GM12878 (cell line): ENCODE results near the gene EDN2. TPM values are rescaled to one million over a fixed set of nuclear protein-coding genes. Genes with fewer than 3 reads are reported as not detected.

Experiments used
- ATAC-seq: fragments of 200-7000 bp; cut with Tn5 transposase; 3 replicates; pipeline ENCODE4 v1.9.1; 2020; ENCODE audit warnings: mild to moderate bottlenecking, moderate library complexity
- BruUV-seq: library from RNA; stranded (reverse); fragments of 400-500 nt; replicated peaks from 2 replicates; lab custom pipeline; 2021; lab: Mats Ljungman, UMichigan
- CTCF ChIA-PET: fragments of 300-600 bp; sonication (Branson Sonifier 250); formaldehyde crosslinking; extraction: SDS; loops from one replicate; lab custom pipeline; 2021; ENCODE audit warnings: inconsistent platforms; lab: Yijun Ruan, JAX
- POLR2A ChIA-PET: fragments of 350-600 bp; formaldehyde crosslinking; extraction: SDS; loops from one replicate; lab custom pipeline; 2021; ENCODE audit warnings: inconsistent platforms; lab: Charles Lee
- RAD21 ChIA-PET: fragments of 300-600 bp; sonication (Branson Sonifier 250); formaldehyde crosslinking; loops from one replicate; lab custom pipeline; 2023; ENCODE audit warnings: antibody characterized with exemption; ENCODE audit not compliant: unreplicated experiment; lab: Charles Lee
- SMC1A ChIA-PET: fragments of 300-600 bp; sonication (Branson Sonifier 250); formaldehyde crosslinking; loops from one replicate; lab custom pipeline; 2023; ENCODE audit not compliant: unreplicated experiment, uncharacterized antibody; lab: Charles Lee
- DNase-seq: peaks from one replicate; pipeline ENCODE4 v3.0.0-alpha.2; 2011; ENCODE audit warnings: low read depth, low spot score
- FAIRE-seq: peaks from 3 replicates; lab custom pipeline; 2011; peaks lifted over from hg19 to GRCh38; lab: Jason Lieb, UNC
- H2AFZ ChIP-seq: 2 replicates; pipeline ENCODE4 v1.6.0; 2011; ENCODE audit warnings: low read depth, low read length, control low read depth; ENCODE audit not compliant: control insufficient read depth
- H3K27ac ChIP-seq: 2 replicates; pipeline ENCODE4 v1.5.1; 2011; ENCODE audit warnings: control low read depth; ENCODE audit not compliant: control insufficient read depth, insufficient read depth
- H3K27me3 ChIP-seq, 2 experiments: replicated peaks in 1 of 2; 2 replicates each; pipeline versions ENCODE4 v1.6.0 to v1.6.1; 2011; ENCODE audit warnings: low read length in 1 of 2; ENCODE audit not compliant: control insufficient read depth in 2 of 2, insufficient read depth in 2 of 2
- H3K36me3 ChIP-seq, 2 experiments: 2 replicates each; pipeline ENCODE4 v1.5.1; 2011; ENCODE audit warnings: low read length in 1 of 2; ENCODE audit not compliant: control insufficient read depth in 2 of 2, insufficient read depth in 2 of 2
- H3K4me1 ChIP-seq: 2 replicates; pipeline ENCODE4 v1.6.1; 2011; ENCODE audit warnings: mild to moderate bottlenecking, low read length, moderate library complexity, mixed read lengths; ENCODE audit not compliant: control insufficient read depth, insufficient read depth
- H3K4me2 ChIP-seq: 2 replicates; pipeline ENCODE4 v1.6.0; 2011; ENCODE audit warnings: control low read depth; ENCODE audit not compliant: control insufficient read depth, insufficient read depth
- H3K4me3 ChIP-seq: fragments of 200-600 bp; sonication (generic); 2 replicates; pipeline ENCODE4 v1.5.1; 2016
- H3K79me2 ChIP-seq: 2 replicates; pipeline ENCODE4 v1.6.0; 2011; ENCODE audit warnings: low read length; ENCODE audit not compliant: control insufficient read depth, insufficient read depth
- H3K9ac ChIP-seq: 2 replicates; pipeline ENCODE4 v1.8.0; 2011; ENCODE audit warnings: low read length, control low read depth, mixed read lengths; ENCODE audit not compliant: control insufficient read depth, insufficient read depth
- H3K9me3 ChIP-seq: replicated peaks from 3 replicates; pipeline ENCODE4 v1.5.1; 2011; ENCODE audit warnings: mild to moderate bottlenecking, low read length; ENCODE audit not compliant: control insufficient read depth, insufficient read depth
- H4K20me1 ChIP-seq: 2 replicates; pipeline ENCODE4 v1.6.0; 2011; ENCODE audit not compliant: control insufficient read depth, insufficient read depth
- CHD2 ChIP-seq: IDR thresholded peaks from 2 replicates; pipeline ENCODE4 v1.6.1; 2011; ENCODE audit warnings: low read depth, low read length, improper control_type of control experiment, borderline replicate concordance
- ESRRA ChIP-seq: IDR thresholded peaks from 2 replicates; pipeline ENCODE4 v1.6.1; 2012; ENCODE audit warnings: mild to moderate bottlenecking, low read length, improper control_type of control experiment
- FOXK2 ChIP-seq: fragments of 450-650 bp; IDR thresholded peaks from 2 replicates; pipeline ENCODE4 v1.6.1; 2017; ENCODE audit warnings: mild to moderate bottlenecking, moderate library complexity
- HDGF ChIP-seq: fragments of 450-650 bp; IDR thresholded peaks from 2 replicates; pipeline ENCODE4 v1.6.1; 2016; ENCODE audit warnings: antibody characterized with exemption
- MEF2B ChIP-seq: fragments of 450-650 bp; IDR thresholded peaks from 2 replicates; pipeline ENCODE4 v1.6.1; 2018; ENCODE audit warnings: mild to moderate bottlenecking, moderate library complexity; ENCODE audit not compliant: partially characterized antibody, poor library complexity, severe bottlenecking
- MTA2 ChIP-seq: fragments of 450-650 bp; IDR thresholded peaks from 2 replicates; pipeline ENCODE4 v1.6.1; 2016; ENCODE audit warnings: low read depth, mild to moderate bottlenecking, moderate library complexity
- NKRF ChIP-seq: fragments of 450-650 bp; conservative IDR thresholded peaks from 2 replicates; pipeline ENCODE4 v1.6.1; 2017; ENCODE audit warnings: mild to moderate bottlenecking, moderate library complexity
- NRF1 ChIP-seq: conservative IDR thresholded peaks from 2 replicates; pipeline ENCODE4 v1.6.1; 2011; ENCODE audit warnings: mild to moderate bottlenecking, low read depth, low read length, improper control_type of control experiment
- POLR2A ChIP-seq: IDR thresholded peaks from 2 replicates; pipeline ENCODE4 v1.6.1; 2011; ENCODE audit warnings: low read depth, mild to moderate bottlenecking, low read length
- RAD51 ChIP-seq: fragments of 450-650 bp; IDR thresholded peaks from 2 replicates; pipeline ENCODE4 v1.6.1; 2016; ENCODE audit warnings: moderate library complexity, mild to moderate bottlenecking, inconsistent platforms
- STAT1 ChIP-seq: fragments of 450-650 bp; conservative IDR thresholded peaks from 2 replicates; pipeline ENCODE4 v1.6.1; 2014; ENCODE audit warnings: antibody characterized with exemption, mild to moderate bottlenecking
- SUPT20H ChIP-seq: IDR thresholded peaks from 2 replicates; pipeline ENCODE4 v1.6.1; 2011; ENCODE audit warnings: low read depth, mild to moderate bottlenecking, low read length, moderate library complexity, borderline replicate concordance; ENCODE audit not compliant: control insufficient read depth
- ZZZ3 ChIP-seq: IDR thresholded peaks from 2 replicates; pipeline ENCODE4 v1.6.1; 2011; ENCODE audit warnings: low read depth; ENCODE audit not compliant: control insufficient read depth, insufficient read length
- WGBS: methylation state at CpG from one replicate; pipeline ENCODE4 v1.1.6; 2016; ENCODE audit warnings: low lambda C conversion rate; ENCODE audit not compliant: insufficient replicate concordance, insufficient coverage; ENCODE audit errors: missing lambda C conversion rate; 5-methylcytosine and 5-hydroxymethylcytosine counted together
- in situ Hi-C: fragments of 300-500 bp; cut with MboI; formaldehyde crosslinking; loops from 9 replicates; pipeline ENCODE4 v1.14.3; 2018; ENCODE audit warnings: mixed read lengths
- intact Hi-C: fragments of 100-400 bp; cut with micrococcal nuclease; formaldehyde crosslinking; loops from one replicate; pipeline ENCODE4 v1.14.2; 2022; ENCODE audit not compliant: unreplicated experiment
- polyA plus RNA-seq, 11 experiments: library from polyadenylated mRNA; depleted of rRNA in 4 of 11; unstranded in 6 of 11; stranded (reverse) in 5 of 11; fragments of >200 nt; fragmentation: Nextera tagmentation in 4 of 11; fragmentation: Illumina TruSeq in 1 of 11; extraction: Ambion mirVana in 4 of 11; extraction: Trizol in 1 of 11; gene quantifications; 1 replicate in 1 of 11; 2 replicates in 10 of 11; pipeline versions ENCODE4 v1.2.1 to v1.2.3, GENCODE V29; 2011 to 2016; ENCODE audit warnings: inconsistent platforms in 2 of 11, missing spikeins in 2 of 11, low read depth in 1 of 11
- total RNA-seq, 4 experiments: library from RNA; depleted of rRNA in 3 of 4; stranded (reverse); fragments of >200 nt in 3 of 4; fragmentation: Illumina TruSeq in 1 of 4; extraction: Trizol in 1 of 4; gene quantifications; 2 replicates each; pipeline versions ENCODE4 v1.2.1 to v1.2.3, GENCODE V29; 2013 to 2021
- TF ChIP-seq, protein P1 (sequence below), 3 experiments: IDR thresholded peaks in 2 of 3; conservative IDR thresholded peaks in 1 of 3; 2 replicates each; pipeline ENCODE4 v1.5.1; 2011; ENCODE audit warnings: low read depth in 3 of 3, low read length in 3 of 3, mild to moderate bottlenecking in 3 of 3, control low read depth in 2 of 3, moderate library complexity in 2 of 3, inconsistent platforms in 1 of 3, mixed read lengths in 1 of 3; ENCODE audit not compliant: control insufficient read depth in 2 of 3, insufficient read depth in 1 of 3; ENCODE audit errors: extremely low read depth in 1 of 3

The EDN2 gene
- total and polyA plus RNA-seq, 10 of the 15 experiments (the other 5 are each of a cell fraction or from before 2014, with no cell fraction given): 0.11 to 1.5 (median 0.43) TPM; not detected in 1

GRCh38 chr1:41524676-41525675 lies 40.5 kb upstream of the EDN2 start (continued):
- no peak for TF ChIP-seq ZZZ3
- TF ChIP-seq NRF1: no peak
- TF ChIP-seq NKRF: no peak
- TF ChIP-seq HDGF: no peak
- TF ChIP-seq STAT1: no peak
- no peak for TF ChIP-seq MEF2B
- TF ChIP-seq, all 136 proteins: peak for 0

DNA sequence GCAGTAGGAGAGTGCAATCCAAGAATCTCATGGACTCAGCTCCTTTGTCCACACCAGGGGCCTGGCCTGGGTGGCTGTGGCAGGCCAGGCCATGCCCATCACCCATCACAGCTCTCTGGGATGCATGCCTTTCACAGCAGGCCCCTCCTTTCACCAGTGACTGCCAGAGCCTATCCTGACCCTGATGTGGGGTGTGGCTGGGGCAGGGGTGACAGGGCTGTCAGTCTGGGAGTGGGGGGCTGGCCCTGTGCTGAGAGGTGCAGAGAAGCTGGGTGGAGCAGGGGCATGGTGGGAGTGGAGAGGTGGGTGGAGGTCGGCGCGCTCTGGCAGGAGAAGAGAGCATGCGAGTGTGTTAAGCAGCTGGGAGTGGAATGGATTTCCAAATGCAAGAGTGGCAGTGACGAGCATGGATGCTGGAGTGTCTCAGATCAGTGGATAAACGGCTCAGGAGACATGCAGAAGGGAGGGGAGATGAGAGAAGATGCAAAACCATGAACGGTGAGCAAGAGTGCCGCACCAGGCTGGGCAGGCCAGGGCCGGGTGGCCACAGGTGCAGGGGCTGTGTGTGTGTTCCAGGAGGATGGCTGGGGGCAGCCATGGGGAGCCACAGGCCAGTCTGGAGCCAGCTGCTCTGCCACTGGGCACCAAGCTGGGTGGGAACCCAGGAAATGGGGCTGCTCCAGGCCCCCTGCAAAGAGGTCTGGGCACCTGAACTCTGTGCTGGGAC lies 39.6 kb upstream of the EDN2 start:
- in situ Hi-C loops: no loop called here
- no peak for FAIRE-seq
- ChIA-PET RAD21 (no interaction called here), CTCF (interaction anchor here (1.2 to 1.9 kb wide), 2 partner anchors 8 to 10 kb away, joined by 4 read pairs; no protein-coding TSS in a partner anchor), POLR2A (no interaction called here), SMC1A (no interaction called here)
- 72% methylated on average over 9 of the region's 9 CpGs for WGBS
- Histone ChIP-seq H3K27ac (no peak overlapping the region), H3K9me3 (no peaks in the 10 kb centered on the region; the same call in 2 of the 3 replicates), H3K79me2 (no peaks in the 10 kb centered on the region), H3K27me3 (no peaks in the 10 kb centered on the region), H3K9ac (no peak overlapping the region), H3K4me2 (no peak overlapping the region), H2AFZ (no peak overlapping the region), H3K36me3 (no peaks in the 10 kb centered on the region; a peak in 2 of 4 replicates), H4K20me1 (no peaks in the 10 kb centered on the region), H3K4me1 (no peaks in the 10 kb centered on the region), H3K4me3 (no peak overlapping the region)
- BruUV-seq: no TSS peak
- no peak for DNase-seq
- intact Hi-C loops: no loop called here
- ATAC-seq: no peak
- TF ChIP-seq ESRRA (no peak), POLR2A (no peak), MTA2 (no peak), FOXK2 (no peak), CHD2 (no peak), RAD51 (no peak), SUPT20H (no peak)
- TF ChIP-seq, protein P1, sequence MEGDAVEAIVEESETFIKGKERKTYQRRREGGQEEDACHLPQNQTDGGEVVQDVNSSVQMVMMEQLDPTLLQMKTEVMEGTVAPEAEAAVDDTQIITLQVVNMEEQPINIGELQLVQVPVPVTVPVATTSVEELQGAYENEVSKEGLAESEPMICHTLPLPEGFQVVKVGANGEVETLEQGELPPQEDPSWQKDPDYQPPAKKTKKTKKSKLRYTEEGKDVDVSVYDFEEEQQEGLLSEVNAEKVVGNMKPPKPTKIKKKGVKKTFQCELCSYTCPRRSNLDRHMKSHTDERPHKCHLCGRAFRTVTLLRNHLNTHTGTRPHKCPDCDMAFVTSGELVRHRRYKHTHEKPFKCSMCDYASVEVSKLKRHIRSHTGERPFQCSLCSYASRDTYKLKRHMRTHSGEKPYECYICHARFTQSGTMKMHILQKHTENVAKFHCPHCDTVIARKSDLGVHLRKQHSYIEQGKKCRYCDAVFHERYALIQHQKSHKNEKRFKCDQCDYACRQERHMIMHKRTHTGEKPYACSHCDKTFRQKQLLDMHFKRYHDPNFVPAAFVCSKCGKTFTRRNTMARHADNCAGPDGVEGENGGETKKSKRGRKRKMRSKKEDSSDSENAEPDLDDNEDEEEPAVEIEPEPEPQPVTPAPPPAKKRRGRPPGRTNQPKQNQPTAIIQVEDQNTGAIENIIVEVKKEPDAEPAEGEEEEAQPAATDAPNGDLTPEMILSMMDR (IDR thresholded peaks at IDR 0.05 in 2 of 3, conservative IDR thresholded peaks at IDR 0.05 in 1 of 3; ENCODE audit: control insufficient read depth in 2 of 3, extremely low read depth in 1 of 3, insufficient read depth in 1 of 3, low read depth in 3 of 3, low read length in 3 of 3): no peak
